CD14-positive monocyte (primary cell): ENCODE data around the gene TIMP2. TPM values are rescaled to one million over a fixed set of nuclear protein-coding genes. Genes with fewer than 3 reads are reported as not detected.

Source experiments
- DNase-seq, 3 donors: peaks; one replicate each; pipeline ENCODE4 v3.0.0-alpha.2; 2011 to 2022
- H2AFZ ChIP-seq: 2 replicates; pipeline ENCODE4 v1.6.0; 2012; ENCODE audit warnings: mild to moderate bottlenecking, low read depth, low read length, inconsistent platforms; ENCODE audit not compliant: insufficient read depth, poor library complexity, severe bottlenecking
- H3K27ac ChIP-seq, 2 donors: 1 replicate in 1 of 2; 2 replicates in 1 of 2; pipeline ENCODE4 v1.5.1; 2012 to 2013; ENCODE audit warnings: low read length in 2 of 2, control low read depth in 1 of 2, inconsistent platforms in 1 of 2, low read depth in 1 of 2, mild to moderate bottlenecking in 1 of 2
- H3K27me3 ChIP-seq, 2 donors: one replicate each; pipeline versions ENCODE4 v1.6.0 to v1.6.1; 2011 to 2013; ENCODE audit warnings: low read length in 2 of 2; ENCODE audit not compliant: control insufficient read depth in 2 of 2, insufficient read depth in 2 of 2
- H3K36me3 ChIP-seq, 2 donors: replicated peaks in 1 of 2; 1 replicate in 1 of 2; 2 replicates in 1 of 2; pipeline versions ENCODE4 v1.5.1 to v1.6.1; 2012 to 2013; ENCODE audit warnings: low read length in 2 of 2, control low read depth in 1 of 2, inconsistent platforms in 1 of 2, mild to moderate bottlenecking in 1 of 2; ENCODE audit not compliant: insufficient read depth in 2 of 2, control insufficient read depth in 1 of 2
- H3K4me1 ChIP-seq, 2 donors: 1 replicate in 1 of 2; 2 replicates in 1 of 2; pipeline versions ENCODE4 v1.5.1 to v1.6.1; 2012 to 2013; ENCODE audit warnings: low read length in 2 of 2, control low read depth in 1 of 2, inconsistent platforms in 1 of 2, mild to moderate bottlenecking in 1 of 2, moderate library complexity in 1 of 2; ENCODE audit not compliant: insufficient read depth in 2 of 2, control insufficient read depth in 1 of 2
- H3K4me2 ChIP-seq: replicated peaks from 2 replicates; pipeline ENCODE3; 2012; ENCODE audit warnings: low read length, moderate library complexity, mild to moderate bottlenecking; ENCODE audit not compliant: poor library complexity, severe bottlenecking; ENCODE audit errors: extremely low read depth
- H3K4me3 ChIP-seq, 3 experiments: fragments of 200-600 bp in 1 of 3; sonication (generic) in 1 of 3; replicated peaks in 1 of 3; 1 replicate in 2 of 3; 2 replicates in 1 of 3; pipeline ENCODE4 v1.5.1; 2011 to 2013; ENCODE audit warnings: low read length in 3 of 3, mild to moderate bottlenecking in 3 of 3, control low read depth in 2 of 3, low read depth in 2 of 3, inconsistent platforms in 1 of 3, moderate library complexity in 1 of 3
- H3K79me2 ChIP-seq: 2 replicates; pipeline ENCODE4 v1.6.0; 2012; ENCODE audit warnings: mild to moderate bottlenecking, control low read depth, inconsistent platforms, low read length, moderate library complexity; ENCODE audit not compliant: insufficient read depth
- H3K9ac ChIP-seq: 2 replicates; pipeline ENCODE4 v1.6.0; 2017; ENCODE audit warnings: low read length, mild to moderate bottlenecking; ENCODE audit not compliant: insufficient read depth, poor library complexity, severe bottlenecking
- H3K9me3 ChIP-seq, 2 donors: replicated peaks in 1 of 2; 1 replicate in 1 of 2; 2 replicates in 1 of 2; pipeline versions ENCODE4 v1.5.1 to v1.6.1; 2012 to 2013; ENCODE audit warnings: low read length in 2 of 2, control low read depth in 1 of 2; ENCODE audit not compliant: control insufficient read depth in 1 of 2, insufficient read depth in 1 of 2
- H4K20me1 ChIP-seq: 2 replicates; pipeline ENCODE4 v1.6.0; 2012; ENCODE audit warnings: mild to moderate bottlenecking, low read length, control low read depth, moderate library complexity; ENCODE audit not compliant: insufficient read depth
- H3K27ac Mint-ChIP-seq, 7 donors: one replicate each; pipeline ENCODE4 v1.8.0; 2020; ENCODE audit warnings: mild to moderate bottlenecking in 7 of 7, mixed read lengths in 7 of 7, moderate library complexity in 6 of 7, inconsistent platforms in 2 of 7
- H3K27me3 Mint-ChIP-seq, 3 donors: one replicate each; pipeline ENCODE4 v1.8.0; 2021 to 2022; ENCODE audit warnings: low read depth in 3 of 3, mild to moderate bottlenecking in 3 of 3, mixed read lengths in 3 of 3, moderate library complexity in 3 of 3, inconsistent platforms in 1 of 3
- H3K36me3 Mint-ChIP-seq, 2 donors: one replicate each; pipeline ENCODE4 v1.8.0; 2020; ENCODE audit warnings: mixed read lengths in 2 of 2, inconsistent platforms in 1 of 2, mild to moderate bottlenecking in 1 of 2
- H3K4me1 Mint-ChIP-seq: one replicate; pipeline ENCODE4 v1.8.0; 2020; ENCODE audit warnings: mild to moderate bottlenecking, mixed read lengths
- H3K4me3 Mint-ChIP-seq, 2 donors: one replicate each; pipeline ENCODE4 v1.8.0; 2020; ENCODE audit warnings: mild to moderate bottlenecking in 2 of 2, mixed read lengths in 2 of 2, moderate library complexity in 1 of 2
- H3K9me3 Mint-ChIP-seq, 7 donors: one replicate each; pipeline ENCODE4 v1.8.0; 2020 to 2022; ENCODE audit warnings: mixed read lengths in 7 of 7, mild to moderate bottlenecking in 6 of 7, moderate library complexity in 6 of 7, inconsistent platforms in 2 of 7
- WGBS: methylation state at CpG from one replicate; pipeline ENCODE4 v1.1.5; 2013; ENCODE audit warnings: missing lambda C conversion rate; ENCODE audit not compliant: insufficient coverage; 5-methylcytosine and 5-hydroxymethylcytosine counted together
- intact Hi-C, 2 donors: fragments of 100-400 bp; cut with micrococcal nuclease; formaldehyde crosslinking; loops; one replicate each; pipeline versions ENCODE4 v1.15.0 to v1.15.1; 2023
- polyA plus RNA-seq, 3 donors: library from polyadenylated mRNA; depleted of rRNA in 1 of 3; unstranded in 2 of 3; stranded (reverse) in 1 of 3; fragments of 300-500 nt in 2 of 3; fragments of >200 nt in 1 of 3; fragmentation: Illumina TruSeq in 2 of 3; gene quantifications; 1 replicate in 2 of 3; 2 replicates in 1 of 3; pipeline ENCODE4 v1.2.3, GENCODE V29; 2012 to 2021
- TF ChIP-seq, protein P1 (sequence below): fragments of 200-600 bp; IDR thresholded peaks from one replicate; pipeline ENCODE4 v1.8.0; 2022; ENCODE audit warnings: antibody characterized with exemption, mild to moderate bottlenecking

TIMP2 gene
- polyA plus RNA-seq, 3 donors: 4.5 to 101 (median 6.4) TPM

DNA sequence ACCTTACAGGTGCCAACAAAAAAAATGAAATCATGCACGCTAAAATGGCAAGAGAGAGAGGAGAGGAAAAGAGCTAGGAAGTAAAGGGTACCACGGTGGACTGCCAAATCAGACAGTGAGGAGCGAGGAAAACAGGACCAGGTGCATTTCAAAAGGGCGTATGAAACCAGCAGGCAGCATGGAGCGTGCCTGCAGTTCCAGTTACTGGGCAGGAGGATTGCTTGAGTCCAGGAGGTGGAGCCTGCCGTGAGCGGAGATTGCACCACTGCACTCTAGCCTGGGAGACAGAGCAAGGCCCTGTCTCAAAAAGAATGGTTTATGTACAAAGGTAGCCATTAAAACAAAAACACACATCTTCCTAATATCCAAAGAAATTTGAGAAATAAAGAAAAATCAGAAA, 100.9 kb downstream of the TIMP2 start:
- Histone ChIP-seq H4K20me1 (peaks cover 33% of the 10 kb centered on the region), H3K4me2 (no peak overlapping the region), H3K79me2 (no peaks in the 10 kb centered on the region), H2AFZ (no peak overlapping the region), H3K4me1 (peaks cover 30 to 34% of the 10 kb centered on the region in 2 donors), H3K4me3 (no peak overlapping the region), H3K9ac (no peak overlapping the region), H3K27ac (no peak overlapping the region), H3K36me3 (peaks cover 60 to 80% of the 10 kb centered on the region in 2 donors), H3K27me3 (no peaks in the 10 kb centered on the region), H3K9me3 (no peaks in the 10 kb centered on the region)
- TF ChIP-seq, protein P1, sequence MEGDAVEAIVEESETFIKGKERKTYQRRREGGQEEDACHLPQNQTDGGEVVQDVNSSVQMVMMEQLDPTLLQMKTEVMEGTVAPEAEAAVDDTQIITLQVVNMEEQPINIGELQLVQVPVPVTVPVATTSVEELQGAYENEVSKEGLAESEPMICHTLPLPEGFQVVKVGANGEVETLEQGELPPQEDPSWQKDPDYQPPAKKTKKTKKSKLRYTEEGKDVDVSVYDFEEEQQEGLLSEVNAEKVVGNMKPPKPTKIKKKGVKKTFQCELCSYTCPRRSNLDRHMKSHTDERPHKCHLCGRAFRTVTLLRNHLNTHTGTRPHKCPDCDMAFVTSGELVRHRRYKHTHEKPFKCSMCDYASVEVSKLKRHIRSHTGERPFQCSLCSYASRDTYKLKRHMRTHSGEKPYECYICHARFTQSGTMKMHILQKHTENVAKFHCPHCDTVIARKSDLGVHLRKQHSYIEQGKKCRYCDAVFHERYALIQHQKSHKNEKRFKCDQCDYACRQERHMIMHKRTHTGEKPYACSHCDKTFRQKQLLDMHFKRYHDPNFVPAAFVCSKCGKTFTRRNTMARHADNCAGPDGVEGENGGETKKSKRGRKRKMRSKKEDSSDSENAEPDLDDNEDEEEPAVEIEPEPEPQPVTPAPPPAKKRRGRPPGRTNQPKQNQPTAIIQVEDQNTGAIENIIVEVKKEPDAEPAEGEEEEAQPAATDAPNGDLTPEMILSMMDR: no peak
- intact Hi-C loops: loop anchor here in 1 of 2 donors (5.0 kb wide), 1 partner anchor 37 kb away; no protein-coding TSS in a partner anchor
- 97% methylated on average over 7 of the region's 7 CpGs for WGBS
- no peak for DNase-seq
- peaks cover 38% of the 10 kb centered on the region for H3K4me1 Mint-ChIP-seq
- H3K4me3 Mint-ChIP-seq: no peak overlapping the region
- no peak overlapping the region for H3K27ac Mint-ChIP-seq
- peaks cover 0 to 2% (median 0%) of the 10 kb centered on the region in 3 donors for H3K27me3 Mint-ChIP-seq
- peaks cover 0 to 2% (median 0%) of the 10 kb centered on the region in 7 donors for H3K9me3 Mint-ChIP-seq
- H3K36me3 Mint-ChIP-seq: peaks cover 84 to 90% of the 10 kb centered on the region in 2 donors

DNA sequence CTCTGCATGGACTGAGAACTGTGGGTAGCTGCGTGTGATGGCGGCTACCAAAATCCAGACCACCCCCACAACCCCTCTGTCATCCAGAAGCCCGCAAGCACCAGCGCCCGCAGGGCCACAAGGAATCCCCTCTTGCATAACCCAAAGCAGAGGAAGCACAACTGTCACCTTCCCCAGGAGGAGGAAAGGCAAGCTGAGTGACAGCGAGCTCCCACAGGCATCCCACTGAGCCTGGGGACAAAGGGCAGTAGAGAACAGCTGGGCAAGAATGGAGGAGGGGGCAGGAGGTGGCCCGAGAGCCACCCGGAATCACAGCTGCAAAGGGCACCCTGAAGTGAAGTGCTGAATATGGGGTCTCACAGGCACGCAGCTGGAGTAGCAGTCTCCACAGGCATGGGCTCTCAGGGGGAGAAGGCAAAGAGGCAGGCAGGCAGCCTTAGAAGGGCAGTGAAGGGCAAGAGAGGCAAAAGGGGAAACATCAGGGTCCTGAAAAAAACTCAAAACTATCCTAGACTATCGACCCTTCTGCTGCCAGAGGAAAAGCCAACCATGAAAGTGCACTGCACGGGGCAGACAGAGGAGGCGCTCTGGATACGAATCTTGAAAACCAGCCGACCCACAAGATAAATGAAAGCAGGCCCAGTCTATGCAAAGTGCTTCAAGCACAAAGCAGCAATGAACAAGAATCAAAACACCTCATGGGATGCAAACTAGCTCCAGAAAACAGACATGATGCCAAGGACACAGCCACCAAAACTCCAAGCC, 101.7 kb downstream of the TIMP2 start:
- peaks cover 62 to 80% of the 10 kb centered on the region in 2 donors for H3K36me3 ChIP-seq
- no peaks in the 10 kb centered on the region for H3K9me3 ChIP-seq
- no peak overlapping the region for H2AFZ ChIP-seq
- H4K20me1 ChIP-seq: peaks cover 33% of the 10 kb centered on the region
- H3K36me3 Mint-ChIP-seq: peaks cover 85 to 90% of the 10 kb centered on the region in 2 donors
- H3K27me3 Mint-ChIP-seq: peaks cover 0 to 2% (median 0%) of the 10 kb centered on the region in 3 donors
- peaks cover 0 to 2% (median 0%) of the 10 kb centered on the region in 7 donors for H3K9me3 Mint-ChIP-seq
- DNase-seq: no peak
- H3K4me2 ChIP-seq: no peak overlapping the region
- no peak overlapping the region for H3K4me3 Mint-ChIP-seq
- H3K4me1 Mint-ChIP-seq: peaks cover 42% of the 10 kb centered on the region
- peaks cover 30 to 34% of the 10 kb centered on the region in 2 donors for H3K4me1 ChIP-seq
- 80% methylated on average over 10 of the region's 14 CpGs for WGBS
- H3K79me2 ChIP-seq: no peaks in the 10 kb centered on the region
- H3K9ac ChIP-seq: no peak overlapping the region
- H3K27me3 ChIP-seq: no peaks in the 10 kb centered on the region
- peak overlapping the region in 1 of 7 donors; percentile 77 for H3K27ac Mint-ChIP-seq
- TF ChIP-seq, protein P1: no peak
- intact Hi-C loops: loop anchor here in 1 of 2 donors (5.0 kb wide), 1 partner anchor 36 kb away; no protein-coding TSS in a partner anchor
- no peak overlapping the region for H3K27ac ChIP-seq
- H3K4me3 ChIP-seq: no peak overlapping the region
